HepG2 (cell line): ENCODE data around the gene NDRG2. TPM values are rescaled to one million over a fixed set of nuclear protein-coding genes. Genes with fewer than 3 reads are reported as not detected.

ENCODE experiments used
- AGO2 ChIP-seq: fragments of 200-400 bp; formaldehyde crosslinking; optimal IDR thresholded peaks from 2 replicates; pipeline ENCODE3; 2017; ENCODE audit warnings: mild to moderate bottlenecking, low read depth, low read length, moderate library complexity
- JARID2 ChIP-seq: sonication (generic); formaldehyde crosslinking; IDR thresholded peaks from 2 replicates; pipeline ENCODE4 v1.8.1; 2023; ENCODE audit warnings: missing genetic modification reagents, inconsistent platforms; ENCODE audit not compliant: insufficient replicate concordance
- MED8 ChIP-seq: sonication (generic); formaldehyde crosslinking; IDR thresholded peaks from 2 replicates; pipeline ENCODE4 v1.8.1; 2023; ENCODE audit warnings: mild to moderate bottlenecking, missing genetic modification reagents; ENCODE audit not compliant: insufficient replicate concordance
- MEIS2 ChIP-seq: sonication (generic); formaldehyde crosslinking; IDR thresholded peaks from 2 replicates; pipeline ENCODE4 v1.9.0; 2021; ENCODE audit warnings: mild to moderate bottlenecking, missing genetic modification reagents
- MLX ChIP-seq: IDR thresholded peaks from 2 replicates; pipeline ENCODE4 v1.6.1; 2016
- RFX1 ChIP-seq: fragments of 450-650 bp; IDR thresholded peaks from 2 replicates; pipeline ENCODE4 v1.6.1; 2017
- TEAD3 ChIP-seq: optimal IDR thresholded peaks from 2 replicates; pipeline ENCODE3; 2016; ENCODE audit warnings: borderline replicate concordance
- YEATS4 ChIP-seq: sonication (generic); formaldehyde crosslinking; IDR thresholded peaks from 2 replicates; pipeline ENCODE4 v1.4.0; 2020; ENCODE audit warnings: missing genetic modification reagents, borderline replicate concordance
- ZFP41 ChIP-seq: sonication (generic); formaldehyde crosslinking; IDR thresholded peaks from 2 replicates; pipeline ENCODE4 v1.4.0; 2020; ENCODE audit warnings: mild to moderate bottlenecking, missing genetic modification reagents, borderline replicate concordance
- ZNF205 ChIP-seq: IDR thresholded peaks from 2 replicates; pipeline ENCODE4 v1.6.1; 2018; ENCODE audit warnings: missing biosample characterization, missing genetic modification reagents
- ZNF235 ChIP-seq: sonication (generic); formaldehyde crosslinking; IDR thresholded peaks from 2 replicates; pipeline ENCODE4 v1.8.1; 2023; ENCODE audit warnings: mild to moderate bottlenecking, missing genetic modification reagents, borderline replicate concordance
- ZNF276 ChIP-seq: sonication (generic); formaldehyde crosslinking; IDR thresholded peaks from 2 replicates; pipeline ENCODE4 v1.4.0; 2020; ENCODE audit warnings: mild to moderate bottlenecking, low read depth, missing genetic modification reagents
- ZNF672 ChIP-seq: sonication (generic); formaldehyde crosslinking; IDR thresholded peaks from 2 replicates; pipeline ENCODE4 v1.8.1; 2022; ENCODE audit warnings: missing genetic modification reagents
- ZNF678 ChIP-seq: sonication (generic); formaldehyde crosslinking; IDR thresholded peaks from 2 replicates; pipeline ENCODE4 v1.4.0; 2020; ENCODE audit warnings: mild to moderate bottlenecking, missing genetic modification reagents
- ZNF740 ChIP-seq: sonication (generic); formaldehyde crosslinking; IDR thresholded peaks from 2 replicates; pipeline ENCODE4 v1.4.0; 2020; ENCODE audit warnings: missing genetic modification reagents
- polyA plus RNA-seq, 8 experiments: library from polyadenylated mRNA; depleted of rRNA in 3 of 8; stranded (reverse) in 7 of 8; unstranded in 1 of 8; fragments of >200 nt; fragmentation: Illumina TruSeq in 4 of 8; extraction: Trizol in 4 of 8; gene quantifications; 2 replicates each; pipeline versions ENCODE4 v1.2.1 to v1.2.3, GENCODE V29; 2011 to 2016; ENCODE audit warnings: low read depth in 4 of 8, missing spikeins in 1 of 8, mixed read lengths in 1 of 8; ENCODE audit not compliant: insufficient read depth in 1 of 8
- total RNA-seq, 5 experiments: library from RNA; depleted of rRNA; stranded (reverse); fragments of >200 nt; fragmentation: Illumina TruSeq; extraction: Trizol; gene quantifications; 2 replicates each; pipeline ENCODE4 v1.2.3, GENCODE V29; 2016; ENCODE audit warnings: low read depth in 1 of 5
- TF ChIP-seq, protein P1 (sequence below), 2 experiments: sonication (generic) in 1 of 2; formaldehyde crosslinking in 1 of 2; IDR thresholded peaks; 2 replicates each; pipeline versions ENCODE4 v1.4.0 to v1.6.1; 2018 to 2020; ENCODE audit warnings: missing genetic modification reagents in 2 of 2, borderline replicate concordance in 1 of 2, low read depth in 1 of 2, mild to moderate bottlenecking in 1 of 2, missing biosample characterization in 1 of 2
- TF ChIP-seq, protein P2 (sequence below): sonication (generic); formaldehyde crosslinking; IDR thresholded peaks from 2 replicates; pipeline ENCODE4 v1.4.0; 2020; ENCODE audit warnings: missing genetic modification reagents, borderline replicate concordance
- TF ChIP-seq, protein P3 (sequence below): sonication (generic); formaldehyde crosslinking; IDR thresholded peaks from 2 replicates; pipeline ENCODE4 v1.4.0; 2020; ENCODE audit warnings: mild to moderate bottlenecking, missing genetic modification reagents

NDRG2 gene
- total and polyA plus RNA-seq, 2 of the 13 experiments (the other 11 are each of a cell fraction or from before 2014, with no cell fraction given), result 27.2 to 189 TPM

GRCh38 chr14:21039585-21040369 is 14.9 kb upstream of the NDRG2 start (continued):
- TF ChIP-seq, protein P1, sequence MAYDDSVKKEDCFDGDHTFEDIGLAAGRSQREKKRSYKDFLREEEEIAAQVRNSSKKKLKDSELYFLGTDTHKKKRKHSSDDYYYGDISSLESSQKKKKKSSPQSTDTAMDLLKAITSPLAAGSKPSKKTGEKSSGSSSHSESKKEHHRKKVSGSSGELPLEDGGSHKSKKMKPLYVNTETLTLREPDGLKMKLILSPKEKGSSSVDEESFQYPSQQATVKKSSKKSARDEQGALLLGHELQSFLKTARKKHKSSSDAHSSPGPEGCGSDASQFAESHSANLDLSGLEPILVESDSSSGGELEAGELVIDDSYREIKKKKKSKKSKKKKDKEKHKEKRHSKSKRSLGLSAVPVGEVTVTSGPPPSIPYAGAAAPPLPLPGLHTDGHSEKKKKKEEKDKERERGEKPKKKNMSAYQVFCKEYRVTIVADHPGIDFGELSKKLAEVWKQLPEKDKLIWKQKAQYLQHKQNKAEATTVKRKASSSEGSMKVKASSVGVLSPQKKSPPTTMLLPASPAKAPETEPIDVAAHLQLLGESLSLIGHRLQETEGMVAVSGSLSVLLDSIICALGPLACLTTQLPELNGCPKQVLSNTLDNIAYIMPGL (CRISPR knock-in tag; IDR thresholded peaks at IDR 0.05; ENCODE audit: borderline replicate concordance in 1 of 2, low read depth in 1 of 2), result peak; percentile 50 to 57; a peak in 2 of 4 replicates
- TF ChIP-seq AGO2 (no peak), JARID2 (no peak), YEATS4 (CRISPR knock-in tag) (peak; percentile 58; the same call in 1 of the 2 replicates), MEIS2 (no peak), ZNF276 (CRISPR knock-in tag) (no peak), ZNF740 (peak; percentile 87; the same call in 1 of the 2 replicates), MLX (no peak), ZNF205 (CRISPR knock-in tag) (no peak), RFX1 (no peak), ZFP41 (CRISPR knock-in tag) (no peak), ZNF672 (CRISPR knock-in tag) (no peak), ZNF235 (CRISPR knock-in tag) (peak; percentile 36; the same call in 1 of the 2 replicates), ZNF678 (CRISPR knock-in tag) (0 out of 2 replicates have a peak, but pooled peaks have one; percentile 16), TEAD3 (no peak), MED8 (CRISPR knock-in tag) (no peak)
- TF ChIP-seq, protein P2, sequence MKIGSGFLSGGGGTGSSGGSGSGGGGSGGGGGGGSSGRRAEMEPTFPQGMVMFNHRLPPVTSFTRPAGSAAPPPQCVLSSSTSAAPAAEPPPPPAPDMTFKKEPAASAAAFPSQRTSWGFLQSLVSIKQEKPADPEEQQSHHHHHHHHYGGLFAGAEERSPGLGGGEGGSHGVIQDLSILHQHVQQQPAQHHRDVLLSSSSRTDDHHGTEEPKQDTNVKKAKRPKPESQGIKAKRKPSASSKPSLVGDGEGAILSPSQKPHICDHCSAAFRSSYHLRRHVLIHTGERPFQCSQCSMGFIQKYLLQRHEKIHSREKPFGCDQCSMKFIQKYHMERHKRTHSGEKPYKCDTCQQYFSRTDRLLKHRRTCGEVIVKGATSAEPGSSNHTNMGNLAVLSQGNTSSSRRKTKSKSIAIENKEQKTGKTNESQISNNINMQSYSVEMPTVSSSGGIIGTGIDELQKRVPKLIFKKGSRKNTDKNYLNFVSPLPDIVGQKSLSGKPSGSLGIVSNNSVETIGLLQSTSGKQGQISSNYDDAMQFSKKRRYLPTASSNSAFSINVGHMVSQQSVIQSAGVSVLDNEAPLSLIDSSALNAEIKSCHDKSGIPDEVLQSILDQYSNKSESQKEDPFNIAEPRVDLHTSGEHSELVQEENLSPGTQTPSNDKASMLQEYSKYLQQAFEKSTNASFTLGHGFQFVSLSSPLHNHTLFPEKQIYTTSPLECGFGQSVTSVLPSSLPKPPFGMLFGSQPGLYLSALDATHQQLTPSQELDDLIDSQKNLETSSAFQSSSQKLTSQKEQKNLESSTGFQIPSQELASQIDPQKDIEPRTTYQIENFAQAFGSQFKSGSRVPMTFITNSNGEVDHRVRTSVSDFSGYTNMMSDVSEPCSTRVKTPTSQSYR (CRISPR knock-in tag), result no peak
- TF ChIP-seq, protein P3, sequence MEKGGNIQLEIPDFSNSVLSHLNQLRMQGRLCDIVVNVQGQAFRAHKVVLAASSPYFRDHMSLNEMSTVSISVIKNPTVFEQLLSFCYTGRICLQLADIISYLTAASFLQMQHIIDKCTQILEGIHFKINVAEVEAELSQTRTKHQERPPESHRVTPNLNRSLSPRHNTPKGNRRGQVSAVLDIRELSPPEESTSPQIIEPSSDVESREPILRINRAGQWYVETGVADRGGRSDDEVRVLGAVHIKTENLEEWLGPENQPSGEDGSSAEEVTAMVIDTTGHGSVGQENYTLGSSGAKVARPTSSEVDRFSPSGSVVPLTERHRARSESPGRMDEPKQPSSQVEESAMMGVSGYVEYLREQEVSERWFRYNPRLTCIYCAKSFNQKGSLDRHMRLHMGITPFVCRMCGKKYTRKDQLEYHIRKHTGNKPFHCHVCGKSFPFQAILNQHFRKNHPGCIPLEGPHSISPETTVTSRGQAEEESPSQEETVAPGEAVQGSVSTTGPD (CRISPR knock-in tag), result 0 out of 2 replicates have a peak, but pooled peaks have one; percentile 26
